ENCODE measurements around the gene ZNF528.
A peak's percentile ranks its signal among the peaks of the same experiment; 100 is the strongest.

Gene ZNF528

GRCh38 chr19:52453324-52454094 is 55.9 kb downstream of the ZNF528 start, which contains the start of gene ZNF578:
TSS of gene ZNF578 (plus strand) at chr19:52453553. CDS start at chr19:52501846, 48,293 bp downstream.
- in situ Hi-C loops (cut with MboI; ENCODE audit: low pct_unique_long_range_greater_than_20kb, low sequenced_read_pairs, unreplicated experiment) = no loop called here
- peak; percentile 42 for DNase-seq (ENCODE audit: low spot score)
- TF ChIP-seq CTCF (IDR thresholded peaks at IDR 0.05; ENCODE audit: extremely low read depth, insufficient read depth, missing control alignments) = no peak

- in situ Hi-C loops (cut with MboI; ENCODE audit: low pct_unique_long_range_greater_than_20kb, low sequenced_read_pairs, unreplicated experiment) = no loop called here
- DNase-seq (ENCODE audit: low spot score) = no peak
- TF ChIP-seq CTCF (IDR thresholded peaks at IDR 0.05; ENCODE audit: extremely low read depth, insufficient read depth, missing control alignments) = no peak
Observed at GRCh38 chr19:52464798-52465470, 67.3 kb downstream of the ZNF528 start.

All from GM13977 (cell line).